Endothelial cell of umbilical vein (primary cell): ENCODE data around the gene IPO4. TPM values are rescaled to one million over a fixed set of nuclear protein-coding genes. Genes with fewer than 3 reads are reported as not detected.

Experiments
- BruUV-seq: library from RNA; stranded (reverse); fragments of 400-500 nt; replicated peaks from 2 replicates; lab custom pipeline; 2021; lab: Mats Ljungman, UMichigan
- CTCF ChIA-PET: fragments of 300-600, 350-600 bp; sonication (Branson Sonifier 250); formaldehyde crosslinking; loops from one replicate; lab custom pipeline; 2021; ENCODE audit warnings: antibody characterized with exemption, inconsistent platforms; lab: Charles Lee
- POLR2A ChIA-PET: fragments of 300-600, 350-600 bp; sonication (Branson Sonifier 250); formaldehyde crosslinking; loops from one replicate; lab custom pipeline; 2021; ENCODE audit warnings: antibody characterized with exemption, inconsistent platforms; lab: Charles Lee
- DNase-seq: peaks from one replicate; pipeline ENCODE4 v3.0.0-alpha.2; 2011; ENCODE audit warnings: low read depth, low spot score
- FAIRE-seq: peaks from 2 replicates; lab custom pipeline; 2011; peaks lifted over from hg19 to GRCh38; lab: Jason Lieb, UNC
- H2AFZ ChIP-seq: 2 replicates; pipeline ENCODE4 v1.6.0; 2012; ENCODE audit warnings: low read depth, low read length, control low read depth, inconsistent platforms
- H3K27ac ChIP-seq: 2 replicates; pipeline ENCODE4 v1.5.1; 2011; ENCODE audit warnings: low read depth, mild to moderate bottlenecking, control low read depth, low read length, moderate library complexity; ENCODE audit not compliant: insufficient read depth
- H3K27me3 ChIP-seq, 2 experiments: 2 replicates each; pipeline versions ENCODE4 v1.6.0 to v1.6.1; 2011; ENCODE audit warnings: low read length in 2 of 2, mixed read lengths in 1 of 2; ENCODE audit not compliant: control insufficient read depth in 2 of 2, insufficient read depth in 2 of 2
- H3K36me3 ChIP-seq, 2 experiments: 2 replicates in 1 of 2; 3 replicates in 1 of 2; pipeline ENCODE4 v1.5.1; 2011; ENCODE audit warnings: low read length in 2 of 2, mild to moderate bottlenecking in 1 of 2, moderate library complexity in 1 of 2; ENCODE audit not compliant: control insufficient read depth in 2 of 2, insufficient read depth in 2 of 2; ENCODE audit errors: extremely low read depth in 1 of 2
- H3K4me1 ChIP-seq: 3 replicates; pipeline ENCODE4 v1.5.1; 2011; ENCODE audit warnings: mild to moderate bottlenecking, low read length; ENCODE audit not compliant: control insufficient read depth, insufficient read depth; ENCODE audit errors: extremely low read depth
- H3K4me2 ChIP-seq: 2 replicates; pipeline ENCODE4 v1.6.1; 2011; ENCODE audit warnings: low read length, control low read depth, mixed read lengths; ENCODE audit not compliant: insufficient read depth
- H3K4me3 ChIP-seq, 3 experiments: fragments of 200-600 bp in 1 of 3; sonication (generic), shearing (Covaris generic) in 1 of 3; replicated peaks in 1 of 3; 2 replicates each; pipeline ENCODE4 v1.5.1; 2011 to 2016; ENCODE audit warnings: control low read depth in 3 of 3, low read length in 3 of 3, mild to moderate bottlenecking in 2 of 3, inconsistent platforms in 1 of 3, low read depth in 1 of 3, moderate library complexity in 1 of 3; ENCODE audit not compliant: insufficient read depth in 1 of 3
- H3K79me2 ChIP-seq: 2 replicates; pipeline ENCODE4 v1.6.0; 2012; ENCODE audit warnings: low read length, inconsistent platforms; ENCODE audit not compliant: control insufficient read depth, insufficient read depth
- H3K9ac ChIP-seq: replicated peaks from 2 replicates; pipeline ENCODE3; 2011; ENCODE audit warnings: low read length, control low read depth; ENCODE audit not compliant: insufficient read depth; ENCODE audit errors: extremely low read depth
- H3K9me1 ChIP-seq: replicated peaks from 3 replicates; pipeline ENCODE4 v1.6.0; 2011; ENCODE audit warnings: mild to moderate bottlenecking, low read length; ENCODE audit not compliant: control insufficient read depth, insufficient read depth; ENCODE audit errors: extremely low read depth
- H3K9me3 ChIP-seq: replicated peaks from 2 replicates; pipeline ENCODE4 v1.5.1; 2012; ENCODE audit warnings: low read length, inconsistent platforms; ENCODE audit not compliant: control insufficient read depth, insufficient read depth
- H4K20me1 ChIP-seq: replicated peaks from 2 replicates; pipeline ENCODE3; 2011; ENCODE audit warnings: mild to moderate bottlenecking, low read length; ENCODE audit not compliant: control insufficient read depth, insufficient read depth; ENCODE audit errors: extremely low read depth
- CTCF ChIP-seq, 2 donors: IDR thresholded peaks; 1 replicate in 1 of 2; 2 replicates in 1 of 2; pipeline ENCODE4 v1.5.1; 2011; ENCODE audit warnings: low read length in 2 of 2, mild to moderate bottlenecking in 2 of 2, moderate library complexity in 2 of 2, control low read depth in 1 of 2, inconsistent platforms in 1 of 2, low read depth in 1 of 2; ENCODE audit not compliant: insufficient read depth in 1 of 2; ENCODE audit errors: extremely low read depth in 1 of 2
- EZH2 ChIP-seq: IDR thresholded peaks from 2 replicates; pipeline ENCODE4 v1.6.1; 2012; ENCODE audit warnings: borderline replicate concordance, low read depth, mild to moderate bottlenecking, moderate library complexity, low read length, inconsistent platforms; ENCODE audit not compliant: severe bottlenecking
- FOS ChIP-seq: IDR thresholded peaks from 2 replicates; pipeline ENCODE4 v1.6.1; 2011; ENCODE audit warnings: mild to moderate bottlenecking, low read length, moderate library complexity, borderline replicate concordance; ENCODE audit not compliant: insufficient read depth
- GATA2 ChIP-seq: IDR thresholded peaks from 2 replicates; pipeline ENCODE4 v1.7.0; 2011; ENCODE audit warnings: low read depth, mild to moderate bottlenecking, moderate library complexity, mixed read lengths, low read length; ENCODE audit not compliant: insufficient read length, insufficient read depth
- JUN ChIP-seq: IDR thresholded peaks from 2 replicates; pipeline ENCODE4 v1.6.1; 2011; ENCODE audit warnings: borderline replicate concordance, low read depth; ENCODE audit not compliant: insufficient read length, insufficient read depth
- MAX ChIP-seq: IDR thresholded peaks from 2 replicates; pipeline ENCODE4 v1.6.1; 2011; ENCODE audit not compliant: insufficient read depth, insufficient read length
- MYC ChIP-seq: IDR thresholded peaks from one replicate; pipeline ENCODE4 v1.6.1; 2011; ENCODE audit warnings: mild to moderate bottlenecking, low read depth, low read length
- POLR2A ChIP-seq: IDR thresholded peaks from 2 replicates; pipeline ENCODE4 v1.6.1; 2012; ENCODE audit warnings: low read depth, mild to moderate bottlenecking, control low read depth, low read length
- POLR2AphosphoS5 ChIP-seq: IDR thresholded peaks from 2 replicates; pipeline ENCODE4 v1.6.1; 2012; ENCODE audit warnings: low read depth, mild to moderate bottlenecking, control low read depth, low read length, moderate library complexity; ENCODE audit not compliant: insufficient read depth
- dilution Hi-C: fragments of 300-500 bp; cut with MboI; formaldehyde crosslinking; loops from one replicate; pipeline ENCODE4 v1.15.0; 2019; ENCODE audit warnings: low sequenced_read_pairs; ENCODE audit not compliant: extremely low pct_ligation_motif_present
- intact Hi-C: fragments of 100-400 bp; cut with micrococcal nuclease; formaldehyde crosslinking; loops from one replicate; pipeline ENCODE4 v1.10.0; 2022
- polyA plus RNA-seq, 4 experiments: library from polyadenylated mRNA; depleted of rRNA in 3 of 4; stranded (reverse) in 3 of 4; unstranded in 1 of 4; fragments of >200 nt; gene quantifications; 2 replicates each; pipeline versions ENCODE4 v1.2.1 to v1.2.3, GENCODE V29; 2011 to 2012; ENCODE audit warnings: missing spikeins in 1 of 4
- total RNA-seq: library from RNA; stranded (reverse); gene quantifications from 2 replicates; pipeline ENCODE4 v1.2.3, GENCODE V29; 2021

IPO4 gene
- total and polyA plus RNA-seq, 2 donors (not counting 3 experiments of a cell fraction or from before 2014, with no cell fraction given): 24.6 to 66.5 TPM

- Histone ChIP-seq H3K9me1 (no peaks in the 10 kb centered on the region), H3K27me3 (no peaks in the 10 kb centered on the region), H3K4me2 (no peak overlapping the region), H4K20me1 (no peaks in the 10 kb centered on the region), H3K9me3 (no peaks in the 10 kb centered on the region), H3K79me2 (peaks cover 35% of the 10 kb centered on the region), H3K36me3 (peaks cover 5 to 12% of the 10 kb centered on the region in 2 experiments), H3K4me1 (peaks cover 16% of the 10 kb centered on the region), H3K4me3 (no peak overlapping the region), H3K27ac (no peak overlapping the region), H3K9ac (no peak overlapping the region), H2AFZ (no peak overlapping the region)
- TF ChIP-seq JUN: no peak
- TF ChIP-seq MAX: no peak
- no peak for TF ChIP-seq POLR2A
- TF ChIP-seq MYC: no peak
- TF ChIP-seq POLR2AphosphoS5: no peak
- no peak for TF ChIP-seq EZH2
- TF ChIP-seq GATA2: no peak
- no peak for TF ChIP-seq CTCF (IDR thresholded peaks at IDR 0.05; ENCODE audit: extremely low read depth in 1 of 2, insufficient read depth in 1 of 2, low read depth in 1 of 2, low read length in 2 of 2)
- no peak for TF ChIP-seq FOS
- dilution Hi-C loops: no loop called here
- DNase-seq (no peak), FAIRE-seq (no peak)
- POLR2A ChIA-PET: interaction anchor here (0.7 kb wide), 2 partner anchors 10 to 553 kb away, joined by 3 to 5 read pairs; no protein-coding TSS in a partner anchor
- BruUV-seq: no TSS peak
- intact Hi-C loops: no loop called here
- CTCF ChIA-PET: interaction anchor here (1.7 to 3.9 kb wide), 2 partner anchors 36 to 100 kb away, joined by 7 to 19 read pairs; partner anchors contain the start of gene IRF9
Measured at GRCh38 chr14:24197056-24197450, 8.4 kb upstream of the IPO4 start.
